GM19452 (cell line): ENCODE data around the gene POM121.
"Not testable (repeated sequence)": the region's sequence is repeated elsewhere in the genome, so short reads cannot be mapped to it uniquely, and the experiment has no call there.

Experiments used
- ATAC-seq: cut with Tn5 transposase; IDR thresholded peaks from one replicate; pipeline ENCODE4 v1.9.1; 2021; ENCODE audit not compliant: unreplicated experiment

POM121 gene

GRCh38 chr7:72949276-72949675, 24.4 kb downstream of the POM121 start:
- ATAC-seq = not testable (repeated sequence)

GRCh38 chr7:72949686-72950085, 24.8 kb downstream of the POM121 start:
- not testable (repeated sequence) for ATAC-seq

GRCh38 chr7:72950432-72950831, 25.5 kb downstream of the POM121 start:
- not testable (repeated sequence) for ATAC-seq

- peak; percentile 52 for ATAC-seq
Observed at GRCh38 chr7:72953901-72954562, 29.1 kb downstream of the POM121 start.

GRCh38 chr7:72954563-72955198, 29.8 kb downstream of the POM121 start:
- peak; percentile 87 for ATAC-seq

- ATAC-seq = not testable (repeated sequence)
Observed at GRCh38 chr7:72960029-72960428, 35.1 kb downstream of the POM121 start.

GRCh38 chr7:72960626-72961345, 35.9 kb downstream of the POM121 start:
- not testable (repeated sequence) for ATAC-seq

GRCh38 chr7:72961346-72961650, 36.4 kb downstream of the POM121 start:
- ATAC-seq = not testable (repeated sequence)

GRCh38 chr7:72963056-72963455, 38.2 kb downstream of the POM121 start:
- not testable (repeated sequence) for ATAC-seq

- peak; percentile 56 for ATAC-seq
Observed at GRCh38 chr7:72965186-72965975, 40.5 kb downstream of the POM121 start.

GRCh38 chr7:72966892-72967291, 42.0 kb downstream of the POM121 start:
- not testable (repeated sequence) for ATAC-seq

GRCh38 chr7:72968980-72969516, 44.2 kb downstream of the POM121 start, which contains the start of gene TRIM74:
TSS of gene TRIM74 (minus strand) at chr7:72969466. CDS start at chr7:72966157, 3,309 bp downstream.
- not testable (repeated sequence) for ATAC-seq

GRCh38 chr7:72969688-72970087, 44.8 kb downstream of the POM121 start:
- ATAC-seq = not testable (repeated sequence)

GRCh38 chr7:72971505-72971904, 46.6 kb downstream of the POM121 start:
- not testable (repeated sequence) for ATAC-seq

GRCh38 chr7:72974781-72975180, 49.9 kb downstream of the POM121 start:
- not testable (repeated sequence) for ATAC-seq

GRCh38 chr7:72975656-72976286, 50.9 kb downstream of the POM121 start:
- not testable (repeated sequence) for ATAC-seq

- not testable (repeated sequence) for ATAC-seq
Observed at GRCh38 chr7:72976434-72976833, 51.5 kb downstream of the POM121 start.

- not testable (repeated sequence) for ATAC-seq
Observed at GRCh38 chr7:72980382-72980781, 55.5 kb downstream of the POM121 start.

GRCh38 chr7:72982084-72982483, 57.2 kb downstream of the POM121 start:
- ATAC-seq = not testable (repeated sequence)
